Transverse colon (tissue), 4 donors: ENCODE results near the gene PDHB. TPM values are rescaled to one million over a fixed set of nuclear protein-coding genes. Genes with fewer than 3 reads are reported as not detected.
"Not testable (repeated sequence)": the region's sequence is repeated elsewhere in the genome, so short reads cannot be mapped to it uniquely, and the experiment has no call there.

ENCODE experiments used
- DNase-seq: peaks from one replicate; pipeline ENCODE4 v3.0.0-alpha.2; 2019
- H3K27ac ChIP-seq, 4 donors: fragments of 200-600 bp; sonication (generic); 2 replicates each; pipeline ENCODE4 v1.5.1; 2016 to 2018; ENCODE audit warnings: inconsistent platforms in 4 of 4
- H3K27me3 ChIP-seq: fragments of 200-600 bp; sonication (generic); 2 replicates; pipeline ENCODE4 v1.5.1; 2017; ENCODE audit warnings: inconsistent platforms
- H3K36me3 ChIP-seq, 4 donors: fragments of 200-600 bp; sonication (generic); 2 replicates each; pipeline ENCODE4 v1.5.1; 2017 to 2019; ENCODE audit warnings: inconsistent platforms in 4 of 4
- H3K4me1 ChIP-seq, 4 donors: fragments of 200-600 bp; sonication (generic); 2 replicates each; pipeline ENCODE4 v1.5.1; 2017 to 2020; ENCODE audit warnings: inconsistent platforms in 4 of 4
- H3K4me3 ChIP-seq, 4 donors: fragments of 200-600 bp; sonication (generic); 1 replicate in 1 of 4; 2 replicates in 3 of 4; pipeline versions ENCODE4 v1.5.1 to v1.6.1; 2017 to 2019; ENCODE audit warnings: inconsistent platforms in 4 of 4
- H3K9me3 ChIP-seq, 2 donors: fragments of 200-600 bp; sonication (generic); 2 replicates each; pipeline ENCODE4 v1.5.1; 2017 to 2019; ENCODE audit warnings: inconsistent platforms in 2 of 2
- CTCF ChIP-seq, 5 experiments: fragments of 200-600 bp in 3 of 5; fragments of 450-650 bp in 2 of 5; sonication (generic) in 3 of 5; IDR thresholded peaks; 1 replicate in 2 of 5; 2 replicates in 3 of 5; pipeline ENCODE4 v1.5.1; 2016 to 2017; ENCODE audit warnings: antibody characterized with exemption in 5 of 5, inconsistent platforms in 3 of 5, mild to moderate bottlenecking in 2 of 5, moderate library complexity in 1 of 5
- EP300 ChIP-seq: sonication (generic); formaldehyde crosslinking; IDR thresholded peaks from one replicate; pipeline ENCODE4 v1.6.1; 2017; ENCODE audit warnings: antibody characterized with exemption, low read depth
- POLR2A ChIP-seq: fragments of 450-650 bp; IDR thresholded peaks from one replicate; pipeline ENCODE4 v1.6.1; 2016; ENCODE audit warnings: antibody characterized with exemption, mild to moderate bottlenecking, moderate library complexity
- POLR2AphosphoS5 ChIP-seq, 3 donors: sonication (generic); formaldehyde crosslinking; IDR thresholded peaks; one replicate each; pipeline ENCODE4 v1.6.1; 2016; ENCODE audit warnings: antibody characterized with exemption in 3 of 3
- WGBS, 2 donors: methylation state at CpG; one replicate each; pipeline ENCODE4 v1.1.5; 2018; ENCODE audit warnings: low coverage in 1 of 2; 5-methylcytosine and 5-hydroxymethylcytosine counted together
- in situ Hi-C, 4 donors: fragments of 200-750 bp; cut with MboI; loops; one replicate each; pipeline versions ENCODE4 v1.15.0 to v1.15.1; 2017; ENCODE audit warnings: low sequenced_read_pairs in 3 of 4, low pct_ligation_motif_present in 1 of 4, low pct_unique_long_range_greater_than_20kb in 1 of 4
- intact Hi-C: fragments of 100-400 bp; cut with DNase I; formaldehyde crosslinking; loops from one replicate; pipeline ENCODE4 v1.15.1; 2023; ENCODE audit warnings: low total_unique reads
- total RNA-seq, 4 donors: library from RNA; depleted of rRNA; stranded (reverse); fragments of >200 nt; gene quantifications; one replicate each; pipeline ENCODE4 v1.1.0, GENCODE V29; 2016

Gene PDHB
- total RNA-seq, 4 donors from 2014 or later, result 22.7 to 99.7 (median 73.7) TPM

- TF ChIP-seq CTCF (IDR thresholded peaks at IDR 0.05), result no peak
- TF ChIP-seq POLR2A, result no peak
- no peak for TF ChIP-seq POLR2AphosphoS5 (IDR thresholded peaks at IDR 0.05)
- no peak for TF ChIP-seq EP300
- H3K9me3 ChIP-seq, result peaks cover 17 to 24% of the 10 kb centered on the region in 2 donors
- 47 to 56% methylated on average over 1 of the region's 1 CpG for WGBS, 2 donors
- in situ Hi-C loops (no loop called here), intact Hi-C loops (no loop called here)
- no peaks in the 10 kb centered on the region for H3K27me3 ChIP-seq
- H3K36me3 ChIP-seq, result no peaks in the 10 kb centered on the region
- peak overlapping the region in 1 of 4 donors; percentile 21 for H3K27ac ChIP-seq
- no peak for DNase-seq
- no peak overlapping the region for H3K4me3 ChIP-seq
- H3K4me1 ChIP-seq, result peaks cover 0 to 6% (median 2%) of the 10 kb centered on the region in 4 donors
These were observed 18.5 kb upstream of the PDHB start for GRCh38 chr3:58452176-58452575.

GRCh38 chr3:58441514-58442450 is 8.2 kb upstream of the PDHB start:
- Histone ChIP-seq H3K9me3 (no peaks in the 10 kb centered on the region), H3K27ac (no peak overlapping the region), H3K36me3 (no peaks in the 10 kb centered on the region), H3K4me3 (no peak overlapping the region), H3K4me1 (no peaks in the 10 kb centered on the region), H3K27me3 (no peaks in the 10 kb centered on the region)
- no peak for DNase-seq
- intact Hi-C loops, result no loop called here
- 25 to 65% methylated on average over 2 to 4 of the region's 4 CpGs for WGBS, 2 donors
- TF ChIP-seq CTCF (IDR thresholded peaks at IDR 0.05) (no peak), POLR2A (no peak), POLR2AphosphoS5 (IDR thresholded peaks at IDR 0.05) (no peak), EP300 (no peak)
- in situ Hi-C loops, result no loop called here

GRCh38 chr3:58440996-58441355 is 7.3 kb upstream of the PDHB start:
- H3K27ac ChIP-seq, H3K4me3 ChIP-seq, in situ Hi-C loops, intact Hi-C loops, H3K4me1 ChIP-seq, H3K36me3 ChIP-seq, H3K9me3 ChIP-seq, DNase-seq, H3K27me3 ChIP-seq: not testable (repeated sequence)
- WGBS, 2 donors, result 84 to 92% methylated on average over 3 to 6 of the region's 6 CpGs

GRCh38 chr3:58437276-58437675 is 3.6 kb upstream of the PDHB start:
- intact Hi-C loops, H3K4me3 ChIP-seq, H3K9me3 ChIP-seq, H3K36me3 ChIP-seq, H3K27ac ChIP-seq, in situ Hi-C loops, DNase-seq, H3K27me3 ChIP-seq: not testable (repeated sequence)
- peaks cover 8 to 25% (median 16%) of the 10 kb centered on the region in 4 donors for H3K4me1 ChIP-seq
- 78 to 79% methylated on average over 7 to 8 of the region's 8 CpGs for WGBS, 2 donors

- Histone ChIP-seq H3K9me3 (no peaks in the 10 kb centered on the region), H3K4me1 (peaks cover 10 to 26% (median 20%) of the 10 kb centered on the region in 4 donors), H3K36me3 (peaks cover 0 to 21% (median 8%) of the 10 kb centered on the region in 4 donors), H3K4me3 (no peak overlapping the region), H3K27me3 (no peaks in the 10 kb centered on the region), H3K27ac (peak overlapping the region; percentile 90 to 92 (median 90))
- TF ChIP-seq POLR2AphosphoS5 (IDR thresholded peaks at IDR 0.05) (no peak), CTCF (IDR thresholded peaks at IDR 0.05) (no peak), POLR2A (no peak), EP300 (no peak)
- no peak for DNase-seq
- 90% methylated on average over 1 of the region's 1 CpG; no CpG with 5 or more reads in 1 of the 2 donors for WGBS, 2 donors
- in situ Hi-C loops (no loop called here), intact Hi-C loops (no loop called here)
These were observed 1.4 kb upstream of the PDHB start for GRCh38 chr3:58434990-58435389.
